H4 (cell line): ENCODE measurements around the gene LGALS8. TPM values are rescaled to one million over a fixed set of nuclear protein-coding genes. Genes with fewer than 3 reads are reported as not detected.

Source experiments
- DNase-seq: peaks from one replicate; pipeline ENCODE4 v3.0.0-alpha.2; 2015; ENCODE audit warnings: low spot score
- total RNA-seq: library from RNA; depleted of rRNA; stranded (reverse); fragments of >200 nt; shearing (Covaris generic); gene quantifications from 2 replicates; pipeline ENCODE4 v1.2.3, GENCODE V29; 2014; rRNA removed

The LGALS8 gene
- total RNA-seq, 1 experiment from 2014 or later, result 81.9 TPM

- no peak for DNase-seq
Observed at GRCh38 chr1:236589531-236589930, 65.7 kb downstream of the LGALS8 start.

- no peak for DNase-seq
Observed at GRCh38 chr1:236590553-236591150, 66.9 kb downstream of the LGALS8 start.

- no peak for DNase-seq
Observed at GRCh38 chr1:236602171-236602570, 78.4 kb downstream of the LGALS8 start.

Other genes starting within 250 kb of the LGALS8 start
- gene ERO1B, start 242.0 kb upstream of the LGALS8 start, total RNA-seq, result 3.2 and 4.2 TPM in 2 replicates
- 1.1 and 3.7 TPM in 2 replicates for gene EDARADD, start 129.7 kb upstream of the LGALS8 start, total RNA-seq
- gene HEATR1, start 80.5 kb downstream of the LGALS8 start, total RNA-seq, result 27.5 and 30.9 TPM in 2 replicates
- 1.4 TPM in 1 of 2 replicates, not detected in the other for gene ACTN2, start 162.5 kb downstream of the LGALS8 start, total RNA-seq